GM12891 (cell line): ENCODE data around the gene GPRIN2.
"Not testable (repeated sequence)": the region's sequence is repeated elsewhere in the genome, so short reads cannot be mapped to it uniquely, and the experiment has no call there.

Experiments
- DNase-seq: peaks from one replicate; pipeline ENCODE4 v3.0.0; 2011; ENCODE audit warnings: low spot score; ENCODE audit not compliant: insufficient read length
- FAIRE-seq: peaks from 2 replicates; lab custom pipeline; 2011; peaks lifted over from hg19 to GRCh38; lab: Jason Lieb, UNC
- PAX5 ChIP-seq: IDR thresholded peaks from 2 replicates; pipeline ENCODE4 v1.6.1; 2011; ENCODE audit warnings: low read length, moderate library complexity, mild to moderate bottlenecking; ENCODE audit not compliant: insufficient read depth, severe bottlenecking
- POLR2A ChIP-seq: IDR thresholded peaks from 2 replicates; pipeline ENCODE4 v1.6.1; 2011; ENCODE audit warnings: low read depth, low read length, control low read depth
- POLR2AphosphoS5 ChIP-seq: IDR thresholded peaks from 2 replicates; pipeline ENCODE4 v1.6.1; 2011; ENCODE audit warnings: low read depth, low read length, control low read depth
- POU2F2 ChIP-seq: IDR thresholded peaks from 2 replicates; pipeline ENCODE4 v1.6.1; 2011; ENCODE audit warnings: low read depth, mild to moderate bottlenecking, control low read depth, low read length, moderate library complexity
- SPI1 ChIP-seq: IDR thresholded peaks from 2 replicates; pipeline ENCODE4 v1.6.1; 2011; ENCODE audit warnings: low read depth, low read length, control low read depth
- TAF1 ChIP-seq: IDR thresholded peaks from 2 replicates; pipeline ENCODE4 v1.6.1; 2011; ENCODE audit warnings: low read depth, low read length, control low read depth

Gene GPRIN2

DNA sequence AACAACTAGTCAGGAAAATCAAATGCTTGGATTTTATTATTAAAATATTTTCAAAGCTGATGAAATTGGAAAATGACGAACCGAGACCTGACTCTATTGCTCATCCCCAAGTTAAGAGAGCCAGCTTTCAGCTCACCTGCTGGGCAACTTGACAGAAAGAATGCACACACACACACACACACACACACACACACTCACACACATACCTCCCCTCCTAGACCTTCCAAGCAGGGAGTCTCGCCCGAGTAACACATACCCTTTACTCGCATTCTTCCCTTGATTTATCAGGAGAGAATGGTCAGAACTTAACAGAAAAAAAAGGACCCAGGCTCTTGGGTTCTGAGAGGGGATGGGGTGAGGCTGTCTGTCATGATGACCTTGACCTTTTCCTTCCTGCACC is 19.1 kb downstream of the GPRIN2 start:
- TF ChIP-seq POU2F2 (no peak), TAF1 (no peak), PAX5 (no peak), POLR2AphosphoS5 (no peak)
- FAIRE-seq (no peak), DNase-seq (no peak)

DNA sequence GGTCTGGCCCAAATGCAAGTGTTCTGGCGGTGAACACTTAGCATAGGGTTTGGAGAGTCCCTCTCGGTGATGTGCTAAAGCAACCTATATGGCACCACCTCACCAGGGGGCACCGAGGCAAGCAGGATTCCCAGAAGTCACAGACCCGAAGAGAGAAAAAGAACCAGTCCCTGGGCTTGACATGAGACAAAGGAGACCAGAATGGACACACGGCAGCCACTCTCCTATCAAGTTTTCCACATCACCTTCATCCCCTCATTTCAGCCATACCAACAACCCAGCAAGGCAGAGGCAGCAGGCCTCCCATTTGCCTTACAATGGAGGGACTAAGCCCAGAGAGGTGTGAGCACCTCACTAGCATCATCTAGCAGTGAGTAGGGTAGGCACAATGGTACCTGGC is 19.7 kb downstream of the GPRIN2 start:
- DNase-seq (no peak), FAIRE-seq (no peak)
- TF ChIP-seq TAF1 (no peak), PAX5 (no peak), POLR2AphosphoS5 (no peak), SPI1 (no peak), POU2F2 (no peak), POLR2A (no peak)

DNA sequence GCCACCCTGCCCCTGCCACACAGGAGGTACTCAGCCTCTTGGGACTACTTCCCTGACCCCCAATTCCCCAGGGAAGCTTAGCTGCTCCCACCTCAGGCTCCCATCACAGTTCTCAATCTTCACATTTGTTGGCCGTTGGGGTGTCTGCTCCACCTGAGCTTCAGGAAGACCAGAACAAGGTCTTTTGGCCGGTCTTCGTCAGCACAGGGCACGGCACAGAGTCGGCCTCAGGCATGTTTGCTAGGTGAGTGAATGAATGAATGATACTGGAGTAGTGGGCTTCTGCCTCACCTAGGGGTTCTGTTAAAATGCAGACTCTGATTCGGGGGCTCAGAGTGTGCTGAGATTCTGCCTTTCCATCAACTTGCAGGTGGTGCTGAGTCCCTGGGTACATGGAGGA is 20.3 kb downstream of the GPRIN2 start:
- no peak for TF ChIP-seq SPI1
- no peak for TF ChIP-seq PAX5
- TF ChIP-seq POU2F2, result no peak
- no peak for TF ChIP-seq TAF1
- no peak for TF ChIP-seq POLR2A
- TF ChIP-seq POLR2AphosphoS5, result no peak
- no peak for FAIRE-seq
- no peak for DNase-seq

DNA sequence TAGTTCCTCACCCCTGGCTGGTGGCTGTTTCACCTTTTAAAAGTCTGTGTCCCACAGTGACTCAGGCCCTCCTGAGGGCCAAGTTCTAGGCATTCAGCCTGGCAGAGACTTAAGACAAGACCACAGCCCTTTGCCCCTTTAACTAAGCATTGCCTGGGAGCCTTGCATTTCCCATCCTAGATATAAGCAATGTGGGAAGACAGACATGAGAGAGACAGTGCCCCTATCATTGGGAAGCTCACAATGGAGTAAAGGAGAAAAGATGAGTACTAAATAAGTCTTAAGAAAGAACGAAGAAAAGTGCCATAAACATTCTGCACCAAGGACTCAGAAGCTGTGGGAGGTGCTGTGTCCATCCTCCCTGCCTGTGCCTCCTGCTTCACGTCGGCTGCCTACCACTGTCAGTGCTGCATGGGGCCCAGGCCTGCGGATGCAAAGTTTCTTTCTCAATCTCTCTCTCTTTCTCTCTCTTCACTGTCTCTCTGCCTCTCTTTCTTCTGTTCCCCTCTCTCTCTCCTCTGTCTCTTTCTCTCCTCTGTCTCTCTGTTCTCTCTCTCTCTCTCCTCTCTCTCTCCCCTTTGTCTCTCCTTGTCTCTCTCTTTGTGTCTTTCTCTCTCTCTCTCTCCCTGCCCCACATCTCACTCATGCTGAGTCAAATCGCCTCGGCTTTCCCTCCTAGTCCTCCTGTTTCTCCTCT is 21.5 kb downstream of the GPRIN2 start:
- TF ChIP-seq SPI1, result no peak
- TF ChIP-seq TAF1, result no peak
- no peak for TF ChIP-seq PAX5
- TF ChIP-seq POU2F2, result no peak
- no peak for TF ChIP-seq POLR2AphosphoS5
- no peak for TF ChIP-seq POLR2A
- DNase-seq (no peak), FAIRE-seq (no peak)

DNA sequence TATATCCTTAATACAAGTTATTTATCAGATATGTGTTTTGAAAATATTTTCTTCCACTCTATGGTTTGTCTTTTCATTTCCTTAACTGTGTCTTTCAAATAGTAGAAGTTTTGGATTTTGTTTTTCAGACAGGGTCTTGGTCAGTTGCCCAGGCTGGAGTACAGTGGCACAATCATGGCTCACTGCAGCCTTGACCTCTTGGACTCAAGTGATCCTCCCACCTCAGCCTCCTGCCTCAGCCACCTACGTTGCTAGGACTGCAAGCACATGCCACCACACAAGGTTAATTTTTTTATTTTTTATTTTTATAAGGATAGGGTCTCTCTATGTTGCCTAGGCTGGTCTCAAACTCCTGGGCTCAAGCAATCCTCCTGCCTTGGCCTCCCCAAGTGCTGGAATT is 24.2 kb downstream of the GPRIN2 start:
- not testable (repeated sequence) for FAIRE-seq, DNase-seq

DNA sequence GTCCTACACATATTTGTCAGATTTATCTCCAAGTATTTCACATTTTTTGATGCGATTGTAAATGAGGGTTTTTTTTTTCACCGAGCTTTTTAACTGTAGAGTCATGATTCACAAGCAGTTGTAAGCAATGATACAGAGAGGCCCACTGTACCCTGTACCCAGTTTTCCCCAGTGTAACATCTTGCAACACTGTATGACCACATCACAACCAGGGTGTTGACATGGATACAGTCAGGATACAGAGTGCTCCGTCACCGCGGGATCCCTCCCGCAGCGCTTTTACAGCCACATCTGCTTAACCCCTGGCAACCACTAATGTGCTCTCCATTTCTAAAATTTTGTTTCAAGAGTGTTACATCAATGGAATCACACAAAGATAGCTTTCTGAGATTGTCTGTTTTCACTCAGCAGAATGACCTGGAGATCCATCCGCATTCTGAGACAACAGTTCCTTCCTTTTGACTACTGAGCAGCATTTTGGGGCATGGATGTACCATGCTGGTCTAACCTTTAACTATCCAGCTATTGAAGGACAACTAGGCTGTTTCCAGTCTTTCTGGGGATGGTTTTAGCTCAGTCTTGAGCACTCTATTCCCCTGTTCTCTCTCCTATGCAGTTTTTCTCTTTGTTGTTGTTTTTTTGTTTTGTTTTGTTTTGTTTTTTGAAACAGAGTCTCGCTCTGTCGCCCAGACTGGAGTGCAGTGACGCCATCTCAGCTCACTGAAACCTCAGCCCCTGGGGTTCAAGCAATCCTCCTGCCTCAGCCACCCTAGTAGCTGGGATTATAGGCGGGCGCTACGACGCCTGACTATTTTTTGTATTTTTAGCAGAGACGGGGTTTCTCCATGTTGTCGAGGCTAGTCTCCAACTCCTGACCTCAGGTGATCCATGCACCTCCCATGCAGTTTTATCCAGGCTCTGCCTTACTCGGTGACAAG is 25.9 kb downstream of the GPRIN2 start:
- TF ChIP-seq SPI1 (no peak), POLR2A (no peak), POLR2AphosphoS5 (no peak), TAF1 (no peak), PAX5 (no peak), POU2F2 (no peak)
- DNase-seq (no peak), FAIRE-seq (no peak)

DNA sequence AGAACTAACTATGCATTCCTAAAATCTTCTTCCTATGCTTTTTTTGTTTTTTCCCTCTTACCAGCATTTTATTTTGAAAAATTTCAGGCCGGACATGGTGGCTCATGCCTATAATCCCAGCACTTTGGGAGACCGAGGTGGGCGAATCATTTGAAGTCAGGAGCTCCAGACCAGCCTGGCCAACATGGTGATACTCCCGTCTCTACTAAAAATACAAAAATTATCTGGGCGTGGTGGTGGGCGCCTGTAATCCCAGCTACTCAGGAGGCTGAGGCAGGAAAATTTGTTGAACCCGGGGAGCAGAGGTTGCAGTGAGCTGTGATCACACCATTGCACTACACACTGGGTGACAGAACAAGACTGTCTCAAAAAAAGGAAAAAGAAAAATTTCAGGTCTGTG is 26.7 kb downstream of the GPRIN2 start:
- not testable (repeated sequence) for FAIRE-seq, DNase-seq

DNA sequence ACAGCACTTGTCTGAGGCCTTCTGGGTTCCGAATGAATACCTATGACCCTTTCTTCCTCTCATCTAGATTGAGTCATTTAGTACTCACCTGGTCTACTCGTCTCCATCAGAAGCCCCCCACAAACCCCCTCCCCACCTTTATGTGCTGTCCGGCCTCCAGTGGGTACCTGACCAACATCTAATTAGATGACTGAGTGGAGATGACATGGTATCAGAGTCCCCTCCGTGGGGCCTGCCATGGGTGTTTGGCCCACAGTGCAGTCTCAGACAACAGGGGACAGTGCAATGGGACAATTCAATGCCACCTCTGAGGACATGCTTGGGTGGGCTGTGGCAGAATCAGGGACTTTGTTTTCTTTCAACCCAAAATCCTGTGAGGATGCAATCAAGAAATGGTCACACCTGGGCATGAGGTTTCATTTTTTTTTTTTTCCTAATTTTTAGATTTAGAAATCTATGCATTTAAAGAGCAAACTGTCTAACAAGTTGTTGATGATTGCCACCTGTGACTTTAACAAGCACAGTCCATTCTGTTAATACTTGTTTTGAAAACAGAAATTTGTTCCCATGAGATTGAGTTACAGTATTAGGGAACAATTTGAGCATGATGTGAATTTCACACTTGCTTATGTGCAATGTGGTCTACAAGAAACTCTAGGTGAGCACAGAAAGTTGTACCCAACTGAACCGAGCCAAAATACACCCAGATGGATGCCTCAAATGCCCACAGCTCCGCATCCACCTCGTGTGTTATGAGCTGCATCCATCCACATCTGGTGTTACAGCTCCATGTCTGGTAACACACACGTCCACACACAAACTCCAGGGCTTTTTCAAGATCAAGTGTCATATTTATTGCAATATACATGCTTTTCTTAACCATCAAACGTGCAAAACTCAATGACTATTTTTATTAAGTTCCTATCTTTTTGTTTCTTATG is 27.5 kb downstream of the GPRIN2 start:
- TF ChIP-seq POLR2A, result no peak
- TF ChIP-seq SPI1, result no peak
- no peak for TF ChIP-seq POU2F2
- TF ChIP-seq PAX5, result no peak
- no peak for TF ChIP-seq TAF1
- TF ChIP-seq POLR2AphosphoS5, result no peak
- FAIRE-seq (no peak), DNase-seq (no peak)

DNA sequence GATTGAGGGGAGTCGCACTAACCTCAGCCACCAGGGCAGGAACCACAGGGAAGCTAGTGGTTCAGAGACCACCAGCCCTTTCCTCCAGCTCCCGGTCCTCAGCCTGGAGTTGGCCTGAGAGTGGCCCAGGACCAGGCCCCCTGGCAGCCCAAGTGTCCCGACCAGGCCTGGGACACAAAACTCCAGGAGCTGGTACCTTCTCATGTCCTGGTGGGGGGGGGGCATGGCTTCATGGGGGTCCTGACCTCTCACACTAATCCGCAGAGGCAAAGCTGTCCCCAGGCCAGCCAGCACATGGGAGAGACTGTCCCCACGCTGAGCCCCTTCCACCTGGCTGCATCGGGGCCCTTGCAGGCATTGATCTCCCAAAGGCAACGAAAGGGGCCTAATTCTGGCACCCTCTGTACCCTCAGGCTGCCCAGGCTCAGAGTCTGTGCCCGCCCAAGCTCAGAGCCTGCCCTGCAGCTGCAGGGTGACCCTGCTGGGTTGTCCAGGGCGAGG is 28.2 kb downstream of the GPRIN2 start:
- DNase-seq (no peak), FAIRE-seq (no peak)
- TF ChIP-seq POLR2AphosphoS5 (no peak), TAF1 (no peak), POLR2A (no peak), SPI1 (no peak), PAX5 (no peak), POU2F2 (no peak)

DNA sequence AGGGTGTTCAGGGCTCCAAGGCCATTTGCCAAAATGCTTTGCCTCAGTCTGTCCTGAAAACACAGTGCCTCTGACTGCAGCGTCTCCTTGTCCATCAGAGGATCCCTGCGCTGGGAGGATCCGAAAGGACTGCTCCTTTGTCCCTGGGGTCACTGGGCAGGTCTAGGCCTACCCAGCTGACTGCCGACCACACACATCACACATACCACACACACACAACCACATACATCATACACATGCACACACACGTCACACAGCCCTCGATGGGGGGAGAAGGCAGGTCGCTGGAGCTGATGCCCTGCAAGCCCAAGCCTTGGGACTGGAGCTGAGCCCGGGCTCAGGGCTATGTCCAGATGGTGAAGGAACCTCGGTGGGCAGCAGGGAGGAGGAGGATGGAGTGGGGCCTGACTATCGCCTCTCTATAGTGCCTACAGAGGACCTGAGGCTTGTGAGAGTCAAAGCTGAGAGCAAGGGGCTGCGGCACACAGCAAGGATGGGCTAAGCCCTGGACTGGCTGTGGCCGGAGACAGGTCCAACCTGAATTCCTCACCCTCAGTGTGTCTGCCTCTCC is 29.1 kb downstream of the GPRIN2 start:
- FAIRE-seq (no peak), DNase-seq (no peak)
- TF ChIP-seq SPI1, result no peak
- no peak for TF ChIP-seq POLR2A
- TF ChIP-seq POU2F2, result no peak
- TF ChIP-seq TAF1, result no peak
- no peak for TF ChIP-seq POLR2AphosphoS5
- no peak for TF ChIP-seq PAX5
